HCT116 (cell line): ENCODE data around the gene STIL. TPM values are rescaled to one million over a fixed set of nuclear protein-coding genes. Genes with fewer than 3 reads are reported as not detected.

Experiments
- ATAC-seq: fragments of 200-7000 bp; cut with Tn5 transposase; 2 replicates; pipeline ENCODE4 v1.9.1; 2020; ENCODE audit warnings: mild to moderate bottlenecking, moderate library complexity
- BruUV-seq: library from RNA; stranded (reverse); fragments of 400-500 nt; replicated peaks from 2 replicates; lab custom pipeline; 2021; lab: Mats Ljungman, UMichigan
- CTCF ChIA-PET: fragments of 300-600 bp; sonication (Branson Sonifier 250); formaldehyde crosslinking; loops from one replicate; lab custom pipeline; 2021; ENCODE audit warnings: antibody characterized with exemption; lab: Charles Lee
- POLR2A ChIA-PET: fragments of 300-600, 350-600 bp; sonication (Branson Sonifier 250); formaldehyde crosslinking; loops from one replicate; lab custom pipeline; 2021; ENCODE audit warnings: antibody characterized with exemption; lab: Charles Lee
- RAD21 ChIA-PET, 2 experiments: fragments of 300-600 bp; sonication (Branson Sonifier 250); formaldehyde crosslinking; loops; one replicate each; lab custom pipeline; 2023; ENCODE audit warnings: low total read pairs in 2 of 2; ENCODE audit not compliant: uncharacterized antibody in 2 of 2, unreplicated experiment in 2 of 2, low non-redundant PET in 1 of 2; lab: Charles Lee
- DNase-seq: peaks from one replicate; pipeline ENCODE4 v3.0.0-alpha.2; 2010; ENCODE audit warnings: low read depth, low spot score
- H2AFZ ChIP-seq: fragments of 200-600 bp; shearing (Covaris generic), sonication (generic); 2 replicates; pipeline ENCODE4 v1.6.1; 2017; ENCODE audit warnings: low read depth, mixed run types, mixed read lengths, antibody characterized with exemption, low read length; ENCODE audit not compliant: poor library complexity, severe bottlenecking
- H3K27ac ChIP-seq: 2 replicates; pipeline ENCODE4 v1.5.1; 2012; ENCODE audit warnings: low read depth, low read length
- H3K27me3 ChIP-seq: fragments of 200-600 bp; sonication (generic); 2 replicates; pipeline ENCODE4 v1.6.1; 2016; ENCODE audit warnings: mixed run types, low read length, mixed read lengths; ENCODE audit not compliant: insufficient read depth
- H3K36me3 ChIP-seq, 2 experiments: fragments of 200-500 bp in 1 of 2; fragments of 200-600 bp in 1 of 2; sonication (Bioruptor generic) in 1 of 2; sonication (generic) in 1 of 2; 2 replicates each; pipeline versions ENCODE4 v1.5.1 to v1.6.1; 2014 to 2016; ENCODE audit warnings: low read length in 2 of 2, inconsistent platforms in 1 of 2, mixed read lengths in 1 of 2, mixed run types in 1 of 2; ENCODE audit not compliant: insufficient read depth in 2 of 2, control insufficient read depth in 1 of 2
- H3K4me1 ChIP-seq, 2 experiments: fragments of 200-600 bp in 1 of 2; sonication (generic) in 1 of 2; 2 replicates each; pipeline versions ENCODE4 v1.5.1 to v1.6.1; 2012 to 2017; ENCODE audit warnings: low read length in 2 of 2, inconsistent platforms in 1 of 2, mild to moderate bottlenecking in 1 of 2, mixed read lengths in 1 of 2, mixed run types in 1 of 2, moderate library complexity in 1 of 2; ENCODE audit not compliant: insufficient read depth in 2 of 2, control insufficient read depth in 1 of 2
- H3K4me2 ChIP-seq: fragments of 200-600 bp; sonication (generic); 2 replicates; pipeline ENCODE4 v1.6.1; 2017; ENCODE audit warnings: mixed run types, low read length, mixed read lengths
- H3K4me3 ChIP-seq, 2 experiments: fragments of 200-600 bp in 1 of 2; sonication (generic) in 1 of 2; replicated peaks in 1 of 2; 2 replicates each; pipeline ENCODE4 v1.5.1; 2011 to 2016; ENCODE audit warnings: low read length in 2 of 2, control low read depth in 1 of 2, low read depth in 1 of 2, mild to moderate bottlenecking in 1 of 2, mixed read lengths in 1 of 2, mixed run types in 1 of 2
- H3K79me2 ChIP-seq: fragments of 200-600 bp; sonication (generic); 2 replicates; pipeline ENCODE4 v1.6.1; 2017; ENCODE audit warnings: mild to moderate bottlenecking, mixed run types, low read length, moderate library complexity, mixed read lengths; ENCODE audit not compliant: insufficient read depth
- H3K9ac ChIP-seq: fragments of 200-600 bp; sonication (generic); 2 replicates; pipeline ENCODE4 v1.6.1; 2016; ENCODE audit warnings: low read length, mixed read lengths
- H3K9me2 ChIP-seq: fragments of 200-600 bp; sonication (generic), shearing (Covaris generic); 2 replicates; pipeline ENCODE4 v1.6.1; 2017; ENCODE audit warnings: mixed run types, mild to moderate bottlenecking, moderate library complexity; ENCODE audit not compliant: insufficient read depth
- H3K9me3 ChIP-seq, 2 experiments: fragments of 200-500 bp in 1 of 2; fragments of 200-600 bp in 1 of 2; sonication (Bioruptor generic) in 1 of 2; sonication (generic) in 1 of 2; 2 replicates each; pipeline ENCODE4 v1.6.1; 2014 to 2017; ENCODE audit warnings: low read length in 2 of 2, mixed read lengths in 2 of 2, inconsistent platforms in 1 of 2, low read depth in 1 of 2, mild to moderate bottlenecking in 1 of 2, mixed run types in 1 of 2, moderate library complexity in 1 of 2; ENCODE audit not compliant: control insufficient read depth in 1 of 2, insufficient read depth in 1 of 2
- H4K20me1 ChIP-seq: fragments of 200-600 bp; sonication (generic), shearing (Covaris generic); 2 replicates; pipeline ENCODE4 v1.6.1; 2017; ENCODE audit warnings: mixed run types, mild to moderate bottlenecking, moderate library complexity; ENCODE audit not compliant: insufficient read depth
- CTCF ChIP-seq, 3 experiments: fragments of 200-600 bp in 1 of 3; sonication (generic) in 1 of 3; IDR thresholded peaks in 2 of 3; conservative IDR thresholded peaks in 1 of 3; 2 replicates each; pipeline ENCODE4 v1.5.1; 2012 to 2017; ENCODE audit warnings: low read depth in 2 of 3, low read length in 2 of 3, antibody characterized with exemption in 1 of 3, borderline replicate concordance in 1 of 3, control low read depth in 1 of 3, mild to moderate bottlenecking in 1 of 3, mixed read lengths in 1 of 3, mixed run types in 1 of 3, moderate library complexity in 1 of 3; ENCODE audit not compliant: insufficient read depth in 1 of 3
- ELF1 ChIP-seq: IDR thresholded peaks from 2 replicates; pipeline ENCODE4 v1.6.1; 2012; ENCODE audit warnings: low read depth, borderline replicate concordance
- JUND ChIP-seq: IDR thresholded peaks from 2 replicates; pipeline ENCODE4 v1.6.1; 2012
- RAD21 ChIP-seq: IDR thresholded peaks from 2 replicates; pipeline ENCODE4 v1.6.1; 2012; ENCODE audit warnings: low read depth, mild to moderate bottlenecking
- REST ChIP-seq: IDR thresholded peaks from 2 replicates; pipeline ENCODE4 v1.6.1; 2012; ENCODE audit warnings: low read depth
- SIN3A ChIP-seq: IDR thresholded peaks from 2 replicates; pipeline ENCODE4 v1.6.1; 2012; ENCODE audit warnings: low read depth
- SP1 ChIP-seq: IDR thresholded peaks from 2 replicates; pipeline ENCODE4 v1.6.1; 2012; ENCODE audit warnings: low read depth
- SRF ChIP-seq: IDR thresholded peaks from 2 replicates; pipeline ENCODE4 v1.6.1; 2012; ENCODE audit warnings: low read depth
- ZBTB33 ChIP-seq: IDR thresholded peaks from 2 replicates; pipeline ENCODE4 v1.6.1; 2011; ENCODE audit warnings: mild to moderate bottlenecking, low read length, moderate library complexity; ENCODE audit not compliant: insufficient replicate concordance; ENCODE audit errors: extremely low read depth
- ZNF274 ChIP-seq: fragments of 200-500 bp; sonication (Bioruptor generic); IDR thresholded peaks from 2 replicates; pipeline ENCODE4 v1.6.1; 2014; ENCODE audit warnings: mild to moderate bottlenecking, low read depth, low read length, inconsistent platforms
- intact Hi-C: fragments of 100-400 bp; cut with micrococcal nuclease; formaldehyde crosslinking; loops from 2 replicates; pipeline ENCODE4 v1.10.0; 2022
- total RNA-seq: library from RNA; stranded (reverse); gene quantifications from one replicate; pipeline ENCODE4 v1.2.1, GENCODE V29; 2021; ENCODE audit not compliant: unreplicated experiment

Gene STIL
- total RNA-seq, 1 experiment from 2014 or later, result 34.4 TPM

GRCh38 chr1:47328992-47329391, 15.0 kb upstream of the STIL start:
- Histone ChIP-seq H3K4me1 (peaks cover 6 to 8% of the 10 kb centered on the region in 2 experiments; a peak in 2 of 4 replicates), H3K4me2 (no peak overlapping the region), H3K9ac (no peak overlapping the region), H3K79me2 (no peaks in the 10 kb centered on the region), H3K27ac (no peak overlapping the region), H4K20me1 (no peaks in the 10 kb centered on the region), H2AFZ (no peak overlapping the region), H3K27me3 (no peaks in the 10 kb centered on the region), H3K36me3 (no peaks in the 10 kb centered on the region), H3K4me3 (no peak overlapping the region), H3K9me3 (no peaks in the 10 kb centered on the region), H3K9me2 (0 out of 2 replicates have a peak, but pooled peaks cover 5% of the 10 kb centered on the region)
- ChIA-PET POLR2A (no interaction called here), RAD21 (no interaction called here), CTCF (interaction anchor here (1.3 kb wide), 1 partner anchor 11 kb away, joined by 3 read pairs; no protein-coding TSS in a partner anchor)
- ATAC-seq, result no peak
- no TSS peak for BruUV-seq
- TF ChIP-seq RAD21 (no peak), ZBTB33 (no peak), ELF1 (no peak), REST (no peak), SIN3A (no peak), JUND (no peak), CTCF (IDR thresholded peaks at IDR 0.05 in 2 of 3, conservative IDR thresholded peaks at IDR 0.05 in 1 of 3; ENCODE audit: borderline replicate concordance in 1 of 3, insufficient read depth in 1 of 3, low read depth in 2 of 3, low read length in 2 of 3) (no peak), SP1 (no peak), ZNF274 (no peak), SRF (no peak)
- intact Hi-C loops, result no loop called here
- DNase-seq, result no peak
